ENCODE data around the gene DHRS3. TPM values are rescaled to one million over a fixed set of nuclear protein-coding genes. Genes with fewer than 3 reads are reported as not detected.

DHRS3 gene
- total RNA-seq, 1 donor from 2014 or later: 63.7 TPM

DNA sequence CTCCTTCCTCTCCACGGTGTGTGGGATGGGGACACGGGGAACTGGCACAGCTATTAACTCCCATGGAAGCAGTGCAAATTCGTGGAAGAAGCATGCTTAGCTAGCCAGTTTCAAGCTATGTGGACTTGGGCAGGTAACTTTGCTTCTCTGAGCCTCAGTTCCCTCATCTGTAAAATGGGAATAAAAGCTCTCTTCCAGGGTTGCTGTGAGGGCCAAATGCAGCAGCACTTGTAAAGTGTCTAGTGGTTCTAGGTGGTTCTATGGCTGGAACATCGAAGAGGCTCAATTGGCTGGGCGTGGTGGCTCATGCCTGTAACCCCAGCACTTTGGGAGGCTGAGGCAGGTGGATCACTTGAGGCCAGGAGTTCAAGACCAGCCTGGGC is 43.3 kb downstream of the DHRS3 start:
- peaks cover 27% of the 10 kb centered on the region for H3K36me3 ChIP-seq (ENCODE audit: control insufficient read depth, insufficient read depth, low read length)
- no peak overlapping the region for H3K4me3 ChIP-seq (ENCODE audit: low read depth, low read length)
- FAIRE-seq (no peak), DNase-seq (ENCODE audit: low read depth) (no peak)
- H3K27me3 ChIP-seq (ENCODE audit: control insufficient read depth, insufficient read depth, low read length): no peaks in the 10 kb centered on the region
- TF ChIP-seq, protein P1, sequence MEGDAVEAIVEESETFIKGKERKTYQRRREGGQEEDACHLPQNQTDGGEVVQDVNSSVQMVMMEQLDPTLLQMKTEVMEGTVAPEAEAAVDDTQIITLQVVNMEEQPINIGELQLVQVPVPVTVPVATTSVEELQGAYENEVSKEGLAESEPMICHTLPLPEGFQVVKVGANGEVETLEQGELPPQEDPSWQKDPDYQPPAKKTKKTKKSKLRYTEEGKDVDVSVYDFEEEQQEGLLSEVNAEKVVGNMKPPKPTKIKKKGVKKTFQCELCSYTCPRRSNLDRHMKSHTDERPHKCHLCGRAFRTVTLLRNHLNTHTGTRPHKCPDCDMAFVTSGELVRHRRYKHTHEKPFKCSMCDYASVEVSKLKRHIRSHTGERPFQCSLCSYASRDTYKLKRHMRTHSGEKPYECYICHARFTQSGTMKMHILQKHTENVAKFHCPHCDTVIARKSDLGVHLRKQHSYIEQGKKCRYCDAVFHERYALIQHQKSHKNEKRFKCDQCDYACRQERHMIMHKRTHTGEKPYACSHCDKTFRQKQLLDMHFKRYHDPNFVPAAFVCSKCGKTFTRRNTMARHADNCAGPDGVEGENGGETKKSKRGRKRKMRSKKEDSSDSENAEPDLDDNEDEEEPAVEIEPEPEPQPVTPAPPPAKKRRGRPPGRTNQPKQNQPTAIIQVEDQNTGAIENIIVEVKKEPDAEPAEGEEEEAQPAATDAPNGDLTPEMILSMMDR (IDR thresholded peaks at IDR 0.05; ENCODE audit: insufficient read depth, low read length, severe bottlenecking): no peak

DNA sequence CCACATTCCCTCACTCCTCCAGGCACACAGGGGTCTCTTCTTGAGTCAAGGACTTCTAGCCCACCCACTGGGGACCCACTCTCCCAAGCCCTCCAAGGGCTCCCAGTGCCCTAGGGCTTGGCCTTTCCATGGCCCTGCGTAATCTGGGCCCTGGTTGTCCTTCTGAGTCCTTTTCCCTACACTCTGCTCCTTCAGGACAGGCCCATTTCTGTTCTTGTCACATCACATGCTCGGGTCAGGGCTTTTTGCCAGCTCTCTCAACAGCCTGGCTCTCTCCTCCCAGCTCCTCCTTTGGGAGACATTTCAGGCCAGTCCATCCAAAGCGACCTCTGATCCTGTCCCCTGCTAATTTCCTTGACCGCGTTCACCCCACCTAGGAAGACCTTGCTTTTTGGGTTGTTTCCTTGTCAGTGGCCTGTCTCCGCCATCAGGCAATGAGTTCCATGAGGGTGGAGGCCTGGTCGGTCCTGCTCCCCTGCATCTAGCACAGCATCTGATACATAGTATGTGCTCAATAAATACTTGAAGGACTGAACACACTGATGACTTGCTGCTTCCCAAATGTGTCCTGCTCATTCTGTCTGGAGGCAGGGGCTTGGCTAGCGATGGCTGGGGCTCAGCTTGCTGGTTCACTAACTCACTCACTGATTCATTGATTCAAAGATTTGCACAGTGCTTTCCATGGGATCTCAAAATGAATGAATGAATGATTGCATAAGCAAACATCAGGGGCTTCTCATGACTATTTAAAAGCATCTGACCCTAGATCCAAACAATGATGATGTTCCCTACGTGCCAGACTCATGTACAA is 44.8 kb downstream of the DHRS3 start:
- H3K36me3 ChIP-seq (ENCODE audit: control insufficient read depth, insufficient read depth, low read length): peaks cover 20% of the 10 kb centered on the region

GRCh38 chr1:12572522-12572921 is 45.5 kb downstream of the DHRS3 start:
- DNase-seq (ENCODE audit: low read depth) (peak; percentile 33), FAIRE-seq (no peak)
- H3K36me3 ChIP-seq (ENCODE audit: control insufficient read depth, insufficient read depth, low read length): peaks cover 24% of the 10 kb centered on the region
- H3K27me3 ChIP-seq (ENCODE audit: control insufficient read depth, insufficient read depth, low read length): no peaks in the 10 kb centered on the region
- H3K4me3 ChIP-seq (ENCODE audit: low read depth, low read length): no peak overlapping the region
- TF ChIP-seq, protein P1 (IDR thresholded peaks at IDR 0.05; ENCODE audit: insufficient read depth, low read length, severe bottlenecking): no peak

More for the DNA sequence above, 44.8 kb downstream of the DHRS3 start:
- TF ChIP-seq, protein P1 (IDR thresholded peaks at IDR 0.05; ENCODE audit: insufficient read depth, low read length, severe bottlenecking): no peak
- H3K4me3 ChIP-seq (ENCODE audit: low read depth, low read length): no peak overlapping the region
- no peaks in the 10 kb centered on the region for H3K27me3 ChIP-seq (ENCODE audit: control insufficient read depth, insufficient read depth, low read length)
- no peak for DNase-seq (ENCODE audit: low read depth)
- FAIRE-seq: peak; percentile 13

- FAIRE-seq (no peak), DNase-seq (ENCODE audit: low read depth) (no peak)
- no peak overlapping the region for H3K4me3 ChIP-seq (ENCODE audit: low read depth, low read length)
- peaks cover 24% of the 10 kb centered on the region for H3K36me3 ChIP-seq (ENCODE audit: control insufficient read depth, insufficient read depth, low read length)
- TF ChIP-seq, protein P1 (IDR thresholded peaks at IDR 0.05; ENCODE audit: insufficient read depth, low read length, severe bottlenecking): no peak
- H3K27me3 ChIP-seq (ENCODE audit: control insufficient read depth, insufficient read depth, low read length): no peaks in the 10 kb centered on the region
Observed at GRCh38 chr1:12570291-12570690, 47.7 kb downstream of the DHRS3 start.

DNA sequence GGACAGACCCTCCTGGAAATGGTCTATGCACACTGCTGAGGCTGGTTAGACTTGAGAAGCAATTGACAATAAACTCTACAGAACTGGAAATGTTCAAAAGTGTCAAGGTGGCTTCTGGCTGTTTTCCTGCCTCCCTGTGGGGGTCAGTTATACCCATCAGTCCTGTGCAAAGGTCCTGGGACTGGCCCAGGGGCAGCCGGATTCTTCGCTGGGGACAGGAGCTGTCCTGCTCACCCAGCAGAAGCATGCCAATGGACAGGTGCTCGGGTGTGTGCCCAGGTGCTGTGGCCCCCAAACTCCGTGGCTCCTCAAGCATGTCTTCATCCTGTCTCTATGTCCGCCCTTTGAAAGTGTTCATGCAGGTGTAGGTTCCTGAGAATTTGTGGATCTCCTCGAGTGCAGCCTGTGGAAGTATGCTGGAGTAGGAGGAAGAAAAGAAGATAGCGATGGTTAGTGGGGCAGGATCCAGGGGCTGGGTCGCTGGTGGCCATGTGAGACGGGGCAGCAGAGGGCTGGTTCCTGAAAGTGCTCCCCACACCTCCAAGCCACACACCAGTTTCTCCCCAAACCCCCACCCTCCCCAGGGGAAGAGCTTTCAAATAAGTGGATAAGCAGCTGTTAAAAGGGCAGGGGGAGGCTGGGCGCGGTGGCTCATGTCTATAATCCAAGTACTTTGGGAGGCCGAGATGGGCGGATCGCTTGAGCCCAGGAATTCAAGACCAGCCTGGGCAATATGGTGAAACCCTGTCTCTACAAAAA is 49.8 kb downstream of the DHRS3 start:
- FAIRE-seq: no peak
- Histone ChIP-seq H3K4me3 (ENCODE audit: low read depth, low read length) (no peak overlapping the region), H3K27me3 (ENCODE audit: control insufficient read depth, insufficient read depth, low read length) (no peaks in the 10 kb centered on the region), H3K36me3 (ENCODE audit: control insufficient read depth, insufficient read depth, low read length) (peaks cover 19% of the 10 kb centered on the region)
- TF ChIP-seq, protein P1 (IDR thresholded peaks at IDR 0.05; ENCODE audit: insufficient read depth, low read length, severe bottlenecking): no peak
- no peak for DNase-seq (ENCODE audit: low read depth)

Measured in bronchial epithelial cell (primary cell).